Astrocyte of the spinal cord (primary cell): ENCODE measurements around the gene MMP14.
"Not testable (repeated sequence)": the region's sequence is repeated elsewhere in the genome, so short reads cannot be mapped to it uniquely, and the experiment has no call there.

Experiments used
- DNase-seq: peaks from one replicate; pipeline ENCODE4 v3.0.0; 2011; ENCODE audit warnings: low read depth, low spot score
- H3K4me3 ChIP-seq: 2 replicates; pipeline ENCODE4 v1.5.1; 2011; ENCODE audit warnings: low read depth, mild to moderate bottlenecking, low read length, moderate library complexity
- CTCF ChIP-seq: IDR thresholded peaks from 2 replicates; pipeline ENCODE4 v1.5.1; 2012; ENCODE audit warnings: low read depth, mild to moderate bottlenecking, low read length, inconsistent platforms
- in situ Hi-C: cut with HindIII; loops from 2 replicates; pipeline ENCODE4 v1.10.0; 2017; ENCODE audit warnings: low sequenced_read_pairs

The MMP14 gene

GRCh38 chr14:22836301-22837113, at the start of gene MMP14:
MMP14 (plus strand) TSS chr14:22836585; CDS start chr14:22836818, 233 bp downstream.
- peak; percentile 65 for TF ChIP-seq CTCF
- peak; percentile 93 for DNase-seq
- in situ Hi-C loops, result no loop called here
- H3K4me3 ChIP-seq, result peak within 1 kb of the TSS; percentile 99

- no peak overlapping the region for H3K4me3 ChIP-seq
- TF ChIP-seq CTCF, result no peak
- no peak for DNase-seq
- in situ Hi-C loops, result no loop called here
Measured at GRCh38 chr14:22786685-22787084, 49.7 kb upstream of the MMP14 start.

GRCh38 chr14:22791301-22791700, 45.1 kb upstream of the MMP14 start:
- in situ Hi-C loops, result no loop called here
- peak; percentile 32 for DNase-seq
- H3K4me3 ChIP-seq, result no peak overlapping the region
- TF ChIP-seq CTCF, result no peak

- DNase-seq, result no peak
- no peak for TF ChIP-seq CTCF
- H3K4me3 ChIP-seq, result no peak overlapping the region
- in situ Hi-C loops, result no loop called here
Measured at GRCh38 chr14:22792158-22792557, 44.2 kb upstream of the MMP14 start.

GRCh38 chr14:22793550-22793949, 42.8 kb upstream of the MMP14 start:
- H3K4me3 ChIP-seq, in situ Hi-C loops, DNase-seq: not testable (repeated sequence)

GRCh38 chr14:22793976-22794375, 42.4 kb upstream of the MMP14 start:
- H3K4me3 ChIP-seq, result no peak overlapping the region
- in situ Hi-C loops, result no loop called here
- DNase-seq, result no peak
- TF ChIP-seq CTCF, result no peak

- in situ Hi-C loops, result no loop called here
- no peak for DNase-seq
- no peak for TF ChIP-seq CTCF
- no peak overlapping the region for H3K4me3 ChIP-seq
Measured at GRCh38 chr14:22794551-22794951, 41.8 kb upstream of the MMP14 start.
